ENCODE measurements around the gene OSBPL2.

OSBPL2 gene

DNA sequence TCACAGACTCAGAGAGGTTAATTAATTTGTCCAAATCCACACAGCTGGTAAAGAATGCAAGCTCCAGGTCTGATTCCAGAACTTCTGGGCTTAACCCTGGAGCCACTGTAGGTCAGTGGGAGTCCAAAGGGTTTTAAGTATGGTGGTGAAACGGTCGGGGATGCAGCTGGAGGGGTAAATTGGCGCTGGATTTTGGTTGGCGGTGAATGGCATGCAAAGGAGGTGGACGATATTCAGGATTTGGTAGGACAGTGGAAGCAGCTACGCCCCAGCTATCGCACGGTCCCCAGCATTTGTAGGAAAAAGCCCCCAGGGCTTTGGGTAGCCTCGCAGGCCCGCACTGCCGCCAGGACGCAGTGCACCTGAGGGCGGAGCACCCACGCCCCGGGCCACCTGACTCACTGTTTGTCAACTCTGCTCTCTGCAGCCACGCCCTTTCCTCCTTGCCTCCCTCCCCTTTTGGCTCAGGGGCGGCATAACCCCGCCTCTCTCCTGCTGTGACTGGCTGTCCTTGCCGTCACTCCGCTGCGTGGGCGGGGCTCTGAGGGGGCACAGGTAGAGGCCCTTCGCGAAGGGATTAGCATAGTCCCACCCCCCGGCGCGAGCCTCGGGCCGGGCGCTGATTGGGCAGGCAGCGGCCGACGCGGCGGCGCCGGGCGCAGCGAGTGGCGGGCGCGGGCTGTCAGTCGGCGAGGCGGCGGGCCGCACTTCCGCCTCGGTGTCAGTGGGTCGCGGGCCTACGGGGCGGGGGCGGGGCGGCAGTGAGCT, at the start of gene OSBPL2:
Gene OSBPL2, plus strand, starts transcription at position 721 of the 768 bp plus-strand sequence. CDS start 17,664 bp downstream, outside the sequence.
- peak within 1 kb of the TSS; percentile 60 for H3K9ac ChIP-seq (ENCODE audit: insufficient read length)
- H3K36me3 ChIP-seq (ENCODE audit: insufficient read depth, low read length), result no peaks in the 10 kb centered on the region
- peak; percentile 73 for DNase-seq (ENCODE audit: low read depth, low spot score)
- H3K9me3 ChIP-seq (ENCODE audit: low read depth, low read length), result no peaks in the 10 kb centered on the region
- H3K27ac ChIP-seq, result no peak within 1 kb of the TSS
- peak within 1 kb of the TSS; percentile 83 for H3K4me3 ChIP-seq
- TF ChIP-seq FOXP2 (optimal IDR thresholded peaks at IDR 0.05; ENCODE audit: control extremely low read depth, extremely low read length, insufficient read depth) (peak; percentile 88), POLR2AphosphoS5 (IDR thresholded peaks at IDR 0.05; ENCODE audit: borderline replicate concordance, low read depth, low read length) (no peak)

DNA sequence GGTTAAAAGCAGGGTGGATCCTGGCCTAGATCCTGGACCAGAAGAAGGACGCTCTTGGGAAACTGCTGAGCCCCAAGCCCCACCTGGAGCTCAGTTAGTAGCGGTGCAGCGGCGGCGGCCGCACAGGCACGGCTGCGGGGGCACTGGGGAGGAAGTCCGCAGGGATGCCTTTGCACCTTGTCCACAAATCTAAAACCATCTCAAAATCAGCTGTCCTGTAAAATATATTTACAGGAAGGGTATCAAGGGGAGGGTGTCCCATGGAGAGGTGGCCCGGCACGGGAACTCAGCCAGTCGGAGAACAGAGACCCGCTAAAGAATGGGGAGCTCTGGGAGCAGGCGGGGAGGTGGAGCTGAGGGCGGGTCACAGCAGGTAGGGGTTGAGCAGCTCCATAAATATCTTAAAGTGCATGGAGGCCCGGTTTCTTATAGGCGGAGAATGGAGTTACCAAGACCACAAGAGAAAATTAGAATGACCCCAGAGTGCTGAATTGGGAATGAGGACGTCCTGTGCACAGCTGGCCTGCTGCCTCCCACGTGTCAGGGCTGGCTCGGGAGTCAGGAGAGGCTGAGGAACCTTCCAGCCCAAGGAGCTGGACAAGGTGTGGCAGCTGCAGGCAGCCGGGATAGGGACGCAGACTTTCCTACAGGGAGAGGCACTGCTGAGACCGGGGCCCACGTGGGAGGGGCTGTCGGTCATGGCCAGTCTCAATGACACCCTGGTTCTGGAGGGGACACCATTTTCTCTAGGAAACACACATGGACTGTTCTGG, 47.5 kb upstream of the OSBPL2 start:
- H3K36me3 ChIP-seq (ENCODE audit: insufficient read depth, low read length), result peaks cover 10% of the 10 kb centered on the region; the same call in 1 of the 2 replicates
- no peak overlapping the region for H3K9ac ChIP-seq (ENCODE audit: insufficient read length)
- TF ChIP-seq FOXP2 (optimal IDR thresholded peaks at IDR 0.05; ENCODE audit: control extremely low read depth, extremely low read length, insufficient read depth) (no peak), POLR2AphosphoS5 (IDR thresholded peaks at IDR 0.05; ENCODE audit: borderline replicate concordance, low read depth, low read length) (no peak), EZH2 (IDR thresholded peaks at IDR 0.05) (no peak)

DNA sequence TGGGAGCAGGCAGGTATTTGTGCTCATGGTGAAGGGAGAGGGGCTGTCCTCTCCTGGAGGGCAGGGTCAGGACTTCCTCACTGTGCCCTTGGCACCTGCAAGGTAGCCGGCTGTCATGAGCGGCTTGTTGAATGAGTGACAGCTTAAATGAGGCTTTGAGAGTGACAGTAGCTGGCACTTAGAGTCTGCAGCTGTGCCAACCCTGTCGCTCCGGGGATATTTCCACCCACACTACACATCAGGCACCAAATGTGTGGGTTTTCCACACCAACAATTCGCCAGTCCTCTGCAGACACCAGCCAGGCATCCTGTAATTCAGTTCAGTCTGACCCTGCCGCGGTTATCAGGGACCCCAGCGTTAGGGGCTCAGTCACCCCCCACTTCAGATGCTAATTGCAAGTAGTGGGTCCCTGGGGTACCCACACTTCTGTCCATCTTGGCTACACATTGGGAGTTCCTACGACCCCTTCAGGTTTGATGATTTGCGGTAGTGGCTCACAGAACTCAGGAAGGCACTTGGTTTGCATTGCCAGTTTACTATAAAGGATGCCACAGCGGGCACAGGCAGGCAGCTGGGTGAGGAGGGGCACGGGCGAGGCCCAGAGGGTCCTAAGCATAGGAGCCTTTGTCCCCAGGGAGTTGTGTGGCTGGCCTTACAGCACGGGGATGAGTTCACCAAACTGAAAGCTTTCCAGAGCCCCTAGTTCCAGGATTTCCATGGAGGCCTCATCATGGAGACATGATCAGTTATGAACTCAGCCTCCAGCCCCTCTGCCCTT, 46.4 kb upstream of the OSBPL2 start:
- H3K9ac ChIP-seq (ENCODE audit: insufficient read length), result no peak overlapping the region
- H3K4me3 ChIP-seq, result no peak overlapping the region
- peaks cover 10% of the 10 kb centered on the region; the same call in 1 of the 2 replicates for H3K36me3 ChIP-seq (ENCODE audit: insufficient read depth, low read length)
- TF ChIP-seq EZH2 (IDR thresholded peaks at IDR 0.05) (no peak), FOXP2 (optimal IDR thresholded peaks at IDR 0.05; ENCODE audit: control extremely low read depth, extremely low read length, insufficient read depth) (no peak), POLR2AphosphoS5 (IDR thresholded peaks at IDR 0.05; ENCODE audit: borderline replicate concordance, low read depth, low read length) (no peak)
- DNase-seq (ENCODE audit: low read depth, low spot score), result no peak
- no peak overlapping the region for H3K27ac ChIP-seq
- no peaks in the 10 kb centered on the region for H3K9me3 ChIP-seq (ENCODE audit: low read depth, low read length)

More for the DNA sequence above, 47.5 kb upstream of the OSBPL2 start:
- Histone ChIP-seq H3K9me3 (ENCODE audit: low read depth, low read length) (no peaks in the 10 kb centered on the region), H3K4me3 (no peak overlapping the region), H3K27ac (no peak overlapping the region)
- DNase-seq (ENCODE audit: low read depth, low spot score), result no peak

DNA sequence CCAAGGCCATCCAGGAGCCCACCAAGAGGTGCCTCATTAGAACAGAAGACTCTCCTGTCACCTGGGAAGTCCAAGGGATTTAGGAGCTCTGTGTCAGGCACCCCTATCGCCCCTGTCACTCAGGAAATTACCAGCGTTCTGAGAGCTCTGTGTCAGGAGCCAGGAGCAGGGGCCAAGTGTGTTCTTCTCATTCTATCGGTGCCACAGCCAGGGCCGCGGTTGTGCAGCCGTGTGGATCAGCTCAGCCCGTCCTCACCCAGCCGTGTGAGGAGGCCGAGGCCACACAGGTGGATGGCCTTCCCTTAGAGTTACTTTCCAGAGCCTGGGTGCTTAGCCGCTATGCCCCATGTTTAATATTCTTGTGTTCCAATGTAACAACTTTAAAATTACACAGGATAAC, 45.7 kb upstream of the OSBPL2 start:
- H3K36me3 ChIP-seq (ENCODE audit: insufficient read depth, low read length), result peaks cover 11% of the 10 kb centered on the region; the same call in 1 of the 2 replicates
- no peaks in the 10 kb centered on the region for H3K9me3 ChIP-seq (ENCODE audit: low read depth, low read length)
- no peak for TF ChIP-seq FOXP2 (optimal IDR thresholded peaks at IDR 0.05; ENCODE audit: control extremely low read depth, extremely low read length, insufficient read depth)
- no peak for TF ChIP-seq EZH2 (IDR thresholded peaks at IDR 0.05)
- TF ChIP-seq POLR2AphosphoS5 (IDR thresholded peaks at IDR 0.05; ENCODE audit: borderline replicate concordance, low read depth, low read length), result no peak
- no peak for DNase-seq (ENCODE audit: low read depth, low spot score)
- H3K9ac ChIP-seq (ENCODE audit: insufficient read length), result no peak overlapping the region
- H3K4me3 ChIP-seq, result no peak overlapping the region
- H3K27ac ChIP-seq, result no peak overlapping the region

DNA sequence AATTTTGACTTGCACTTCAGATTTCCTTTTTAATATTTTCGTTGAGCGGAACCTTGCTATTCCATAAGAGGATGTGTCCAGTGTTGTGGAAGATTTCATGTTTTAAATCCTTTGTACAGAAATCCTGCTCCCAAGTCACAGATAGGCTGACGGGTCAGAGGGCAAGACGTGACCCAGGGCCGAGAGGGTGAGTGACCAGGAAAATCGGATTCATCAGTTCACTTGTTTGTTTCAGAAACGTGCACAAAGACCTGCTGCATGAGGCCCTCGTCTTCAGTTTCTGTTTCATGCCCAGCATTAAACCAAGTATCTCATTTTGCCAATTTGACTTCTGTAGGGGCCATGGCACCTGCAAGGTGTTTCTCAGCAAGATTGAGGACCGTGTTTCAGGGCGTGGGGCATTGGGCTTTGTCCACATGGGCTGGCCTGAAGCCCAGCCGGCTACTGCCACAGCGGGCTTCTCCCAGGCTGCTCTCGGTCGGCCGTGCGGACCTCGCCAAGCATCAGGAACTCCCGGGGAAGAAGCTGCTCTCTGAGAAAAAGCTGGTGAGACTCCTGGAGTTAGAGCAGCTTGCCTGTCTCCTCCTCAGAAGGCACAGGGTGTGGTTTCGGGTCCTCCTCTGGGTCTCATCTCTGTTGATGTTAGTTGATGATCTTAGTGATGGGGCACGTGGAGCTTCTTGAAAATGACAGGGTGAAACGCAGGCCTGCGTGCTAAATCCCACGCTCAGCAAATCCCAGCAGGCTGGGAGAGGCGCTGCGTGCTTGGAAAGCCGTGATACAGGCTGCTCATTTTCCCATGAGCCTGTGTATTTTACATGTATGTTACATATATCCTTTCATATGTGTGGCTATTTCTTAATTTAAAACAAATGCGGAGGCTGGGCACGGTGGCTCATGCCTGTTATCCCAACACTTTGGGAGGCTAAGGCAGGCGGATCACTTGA, 45.0 kb upstream of the OSBPL2 start:
- no peak overlapping the region for H3K9ac ChIP-seq (ENCODE audit: insufficient read length)
- no peak for DNase-seq (ENCODE audit: low read depth, low spot score)
- no peak overlapping the region for H3K4me3 ChIP-seq
- no peak for TF ChIP-seq EZH2 (IDR thresholded peaks at IDR 0.05)
- TF ChIP-seq POLR2AphosphoS5 (IDR thresholded peaks at IDR 0.05; ENCODE audit: borderline replicate concordance, low read depth, low read length), result no peak
- no peak overlapping the region for H3K27ac ChIP-seq
- no peaks in the 10 kb centered on the region for H3K9me3 ChIP-seq (ENCODE audit: low read depth, low read length)
- peaks cover 18% of the 10 kb centered on the region; the same call in 1 of the 2 replicates for H3K36me3 ChIP-seq (ENCODE audit: insufficient read depth, low read length)

DNA sequence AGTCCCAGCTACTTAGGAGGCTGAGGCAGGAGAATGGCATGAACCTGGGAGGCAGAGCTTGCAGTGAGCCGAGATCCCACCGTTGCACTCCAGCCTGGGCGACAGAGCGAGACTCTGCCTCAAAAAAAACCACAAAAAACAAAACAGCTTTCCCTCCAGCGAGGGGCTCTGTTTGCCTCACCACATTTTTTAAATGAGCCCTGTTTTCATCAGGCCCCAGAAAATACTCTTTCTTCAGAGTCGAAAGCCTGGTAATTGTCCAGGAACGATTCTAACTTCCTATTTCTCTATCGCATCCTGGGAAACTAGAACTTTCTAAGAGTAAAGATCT, 43.3 kb upstream of the OSBPL2 start:
- no peak overlapping the region for H3K27ac ChIP-seq
- H3K4me3 ChIP-seq, result no peak overlapping the region
- H3K36me3 ChIP-seq (ENCODE audit: insufficient read depth, low read length), result peaks cover 23% of the 10 kb centered on the region; the same call in 1 of the 2 replicates
- no peak overlapping the region for H3K9ac ChIP-seq (ENCODE audit: insufficient read length)
- TF ChIP-seq FOXP2 (optimal IDR thresholded peaks at IDR 0.05; ENCODE audit: control extremely low read depth, extremely low read length, insufficient read depth), result no peak
- no peak for TF ChIP-seq EZH2 (IDR thresholded peaks at IDR 0.05)
- TF ChIP-seq POLR2AphosphoS5 (IDR thresholded peaks at IDR 0.05; ENCODE audit: borderline replicate concordance, low read depth, low read length), result no peak
- no peaks in the 10 kb centered on the region for H3K9me3 ChIP-seq (ENCODE audit: low read depth, low read length)
- no peak for DNase-seq (ENCODE audit: low read depth, low spot score)

DNA sequence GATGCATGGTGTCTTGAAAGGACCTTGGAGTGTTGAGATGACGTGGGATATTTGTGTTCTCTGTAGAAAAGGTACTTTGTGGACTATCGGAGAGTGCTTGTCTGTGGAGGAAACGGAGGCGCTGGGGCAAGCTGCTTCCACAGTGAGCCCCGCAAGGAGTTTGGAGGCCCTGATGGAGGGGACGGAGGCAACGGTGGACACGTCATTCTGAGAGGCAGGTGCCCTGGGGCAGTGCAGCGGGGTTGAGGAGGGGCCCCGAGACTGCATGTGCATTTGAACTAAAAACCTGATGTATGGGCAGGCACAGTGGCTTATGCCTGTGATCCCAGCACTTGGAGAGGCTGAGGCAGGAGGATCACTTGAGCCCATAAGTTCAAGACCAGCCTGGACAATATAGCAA, 42.6 kb upstream of the OSBPL2 start:
- TF ChIP-seq FOXP2 (optimal IDR thresholded peaks at IDR 0.05; ENCODE audit: control extremely low read depth, extremely low read length, insufficient read depth) (no peak), EZH2 (IDR thresholded peaks at IDR 0.05) (no peak), POLR2AphosphoS5 (IDR thresholded peaks at IDR 0.05; ENCODE audit: borderline replicate concordance, low read depth, low read length) (no peak)
- Histone ChIP-seq H3K36me3 (ENCODE audit: insufficient read depth, low read length) (peaks cover 30% of the 10 kb centered on the region), H3K9ac (ENCODE audit: insufficient read length) (no peak overlapping the region)

More for the DNA sequence above, 42.6 kb upstream of the OSBPL2 start:
- no peak overlapping the region for H3K27ac ChIP-seq
- no peak overlapping the region for H3K4me3 ChIP-seq
- no peaks in the 10 kb centered on the region for H3K9me3 ChIP-seq (ENCODE audit: low read depth, low read length)
- DNase-seq (ENCODE audit: low read depth, low spot score), result no peak
